Hepatocyte (in vitro differentiated cells): ENCODE measurements around the gene FRMPD4.

Experiments used
- EZH2 ChIP-seq: fragments of 200-600 bp; sonication (generic); IDR thresholded peaks from 2 replicates; pipeline ENCODE4 v1.6.1; 2016; ENCODE audit warnings: antibody characterized with exemption, mild to moderate bottlenecking, borderline replicate concordance
- EZH2phosphoT487 ChIP-seq: fragments of 200-600 bp; sonication (generic); IDR thresholded peaks from one replicate; pipeline ENCODE4 v1.6.1; 2018; ENCODE audit warnings: antibody characterized with exemption, mild to moderate bottlenecking, low read depth, moderate library complexity; ENCODE audit not compliant: unreplicated experiment, severe bottlenecking

GRCh38 chrX:12709047-12709446, 570.8 kb downstream of the FRMPD4 start:
- no peak for TF ChIP-seq EZH2phosphoT487
- TF ChIP-seq EZH2, result no peak
